SW480 (cell line): Measurements from ENCODE around the gene VIT.
A peak's percentile ranks its signal among the peaks of the same experiment; 100 is the strongest.

Source experiments
- DNase-seq: peaks from one replicate; pipeline ENCODE4 v3.0.0-alpha.2; 2016; ENCODE audit warnings: low spot score

The VIT gene

GRCh38 chr2:36769106-36769505 is 72.6 kb downstream of the VIT start:
- no peak for DNase-seq

- DNase-seq = peak; percentile 58
Observed at GRCh38 chr2:36770542-36771287, 74.2 kb downstream of the VIT start.

GRCh38 chr2:36771671-36772070 is 75.2 kb downstream of the VIT start:
- no peak for DNase-seq

GRCh38 chr2:36773947-36774346 is 77.4 kb downstream of the VIT start:
- DNase-seq = no peak

GRCh38 chr2:36775261-36775660 is 78.8 kb downstream of the VIT start:
- no peak for DNase-seq

- DNase-seq = no peak
Observed at GRCh38 chr2:36775806-36776205, 79.3 kb downstream of the VIT start.

GRCh38 chr2:36777272-36777671 is 80.8 kb downstream of the VIT start:
- DNase-seq = no peak

GRCh38 chr2:36777788-36778187 is 81.3 kb downstream of the VIT start:
- DNase-seq = no peak

- DNase-seq = no peak
Observed at GRCh38 chr2:36779462-36779861, 83.0 kb downstream of the VIT start.

- peak; percentile 58 for DNase-seq
Observed at GRCh38 chr2:36780231-36780839, 83.8 kb downstream of the VIT start.

- no peak for DNase-seq
Observed at GRCh38 chr2:36781907-36782720, 85.6 kb downstream of the VIT start.

- DNase-seq = no peak
Observed at GRCh38 chr2:36783246-36783645, 86.7 kb downstream of the VIT start.

- DNase-seq = peak; percentile 76
Observed at GRCh38 chr2:36785179-36785795, 88.8 kb downstream of the VIT start.

GRCh38 chr2:36789181-36789804 is 92.8 kb downstream of the VIT start:
- DNase-seq = no peak

GRCh38 chr2:36792951-36793350 is 96.4 kb downstream of the VIT start:
- peak; percentile 44 for DNase-seq

- DNase-seq = no peak
Observed at GRCh38 chr2:36797324-36798070, 101.0 kb downstream of the VIT start.

GRCh38 chr2:36798724-36799123 is 102.2 kb downstream of the VIT start:
- no peak for DNase-seq

- no peak for DNase-seq
Observed at GRCh38 chr2:36800381-36800780, 103.9 kb downstream of the VIT start.

GRCh38 chr2:36801088-36801487 is 104.6 kb downstream of the VIT start:
- DNase-seq = no peak

- no peak for DNase-seq
Observed at GRCh38 chr2:36802952-36803351, 106.4 kb downstream of the VIT start.

- DNase-seq = no peak
Observed at GRCh38 chr2:36805635-36806224, 109.2 kb downstream of the VIT start.
